Liver (tissue), 9 donors: ENCODE data around the gene ANO4. TPM values are rescaled to one million over a fixed set of nuclear protein-coding genes. Genes with fewer than 3 reads are reported as not detected.

Source experiments
- DNase-seq: peaks from one replicate; pipeline ENCODE4 v3.0.0-alpha.2; 2017; ENCODE audit warnings: low spot score
- H3K27ac ChIP-seq, 2 donors: one replicate each; pipeline ENCODE4 v1.7.0; 2013; ENCODE audit warnings: inconsistent platforms in 2 of 2, low read length in 2 of 2, control low read depth in 1 of 2, low read depth in 1 of 2, mild to moderate bottlenecking in 1 of 2
- H3K27me3 ChIP-seq, 4 donors: one replicate each; pipeline versions ENCODE4 v1.6.1 to v1.7.0; 2013; ENCODE audit warnings: low read length in 3 of 4, inconsistent platforms in 1 of 4, mild to moderate bottlenecking in 1 of 4, moderate library complexity in 1 of 4; ENCODE audit not compliant: control insufficient read depth in 4 of 4, insufficient read depth in 4 of 4
- H3K36me3 ChIP-seq, 4 donors: one replicate each; pipeline versions ENCODE4 v1.6.1 to v1.7.0; 2013; ENCODE audit warnings: low read length in 3 of 4, mild to moderate bottlenecking in 3 of 4, low read depth in 1 of 4, moderate library complexity in 1 of 4; ENCODE audit not compliant: control insufficient read depth in 4 of 4, insufficient read depth in 3 of 4
- H3K4me1 ChIP-seq, 4 donors: one replicate each; pipeline versions ENCODE4 v1.6.1 to v1.7.0; 2013; ENCODE audit warnings: low read length in 3 of 4, mild to moderate bottlenecking in 3 of 4, moderate library complexity in 1 of 4; ENCODE audit not compliant: control insufficient read depth in 4 of 4, insufficient read depth in 4 of 4
- H3K4me3 ChIP-seq, 3 donors: one replicate each; pipeline versions ENCODE4 v1.6.1 to v1.7.0; 2013; ENCODE audit warnings: low read length in 3 of 3, control low read depth in 1 of 3, low read depth in 1 of 3, mild to moderate bottlenecking in 1 of 3
- H3K9ac ChIP-seq, 2 donors: one replicate each; pipeline ENCODE4 v1.7.0; 2013; ENCODE audit warnings: low read length in 2 of 2, mild to moderate bottlenecking in 2 of 2, moderate library complexity in 2 of 2, control low read depth in 1 of 2, low read depth in 1 of 2
- H3K9me3 ChIP-seq, 4 donors: one replicate each; pipeline versions ENCODE4 v1.6.1 to v1.7.0; 2013; ENCODE audit warnings: low read length in 3 of 4; ENCODE audit not compliant: control insufficient read depth in 4 of 4
- CTCF ChIP-seq: fragments of 150-350 bp; IDR thresholded peaks from 2 replicates; pipeline ENCODE4 v1.5.1; 2017; ENCODE audit warnings: improper control_type of control experiment, low read depth, low read length; ENCODE audit not compliant: missing input control
- EGR1 ChIP-seq, 2 donors: IDR thresholded peaks; 2 replicates each; pipeline ENCODE4 v1.6.1; 2016 to 2018; ENCODE audit warnings: antibody characterized with exemption in 2 of 2, low read depth in 2 of 2
- FOXA1 ChIP-seq: IDR thresholded peaks from 2 replicates; pipeline ENCODE4 v1.6.1; 2016; ENCODE audit warnings: antibody characterized with exemption
- FOXA2 ChIP-seq: IDR thresholded peaks from 2 replicates; pipeline ENCODE4 v1.6.1; 2016; ENCODE audit warnings: antibody characterized with exemption
- GABPA ChIP-seq, 2 donors: IDR thresholded peaks in 1 of 2; conservative IDR thresholded peaks in 1 of 2; 2 replicates each; pipeline ENCODE4 v1.6.1; 2016; ENCODE audit warnings: antibody characterized with exemption in 2 of 2, mild to moderate bottlenecking in 1 of 2, moderate library complexity in 1 of 2
- HNF4A ChIP-seq, 2 donors: conservative IDR thresholded peaks; 2 replicates each; pipeline ENCODE4 v1.6.1; 2016; ENCODE audit warnings: antibody characterized with exemption in 2 of 2, mild to moderate bottlenecking in 2 of 2
- MAX ChIP-seq: IDR thresholded peaks from 2 replicates; pipeline ENCODE4 v1.6.1; 2016; ENCODE audit warnings: antibody characterized with exemption
- RAD21 ChIP-seq, 2 donors: IDR thresholded peaks; 2 replicates each; pipeline ENCODE4 v1.6.1; 2016; ENCODE audit warnings: antibody characterized with exemption in 2 of 2, mild to moderate bottlenecking in 2 of 2
- RXRA ChIP-seq, 2 donors: IDR thresholded peaks; 2 replicates each; pipeline ENCODE4 v1.6.1; 2017 to 2018; ENCODE audit warnings: antibody characterized with exemption in 2 of 2, mild to moderate bottlenecking in 1 of 2
- TAF1 ChIP-seq: conservative IDR thresholded peaks from 2 replicates; pipeline ENCODE4 v1.6.1; 2016; ENCODE audit warnings: antibody characterized with exemption, mild to moderate bottlenecking
- WGBS: extraction: QIAGEN DNeasy Blood & Tissue Kit; methylation state at CpG from one replicate; pipeline ENCODE4 v1.1.7; 2013; 5-methylcytosine and 5-hydroxymethylcytosine counted together
- polyA plus RNA-seq, 2 donors: library from polyadenylated mRNA; stranded (reverse) in 1 of 2; unstranded in 1 of 2; fragments of 200-250 nt in 1 of 2; fragments of >200 nt in 1 of 2; fragmentation: Nextera tagmentation in 1 of 2; extraction: Ambion mirVana in 1 of 2; gene quantifications; one replicate each; pipeline versions ENCODE4 v1.2.1 to v1.2.3, GENCODE V29; 2013 to 2015
- total RNA-seq, 2 donors: library from RNA; depleted of rRNA; stranded (reverse); fragments of >200 nt; gene quantifications; one replicate each; pipeline ENCODE4 v1.2.3, GENCODE V29; 2014
- TF ChIP-seq, protein P1 (sequence below): IDR thresholded peaks from 2 replicates; pipeline ENCODE4 v1.6.1; 2016; ENCODE audit warnings: antibody characterized with exemption, mild to moderate bottlenecking
- TF ChIP-seq, protein P2 (sequence below): IDR thresholded peaks from 2 replicates; pipeline ENCODE4 v1.6.1; 2016; ENCODE audit warnings: antibody characterized with exemption
- donor health status: healthy.
- donor health status: healthy.
- donor health status: healthy.
- donor health status: healthy.
- donor health status: healthy.

ANO4 gene
- total and polyA plus RNA-seq, 4 donors, result 0.08 to 2.2 (median 0.17) TPM; not detected in 1

DNA sequence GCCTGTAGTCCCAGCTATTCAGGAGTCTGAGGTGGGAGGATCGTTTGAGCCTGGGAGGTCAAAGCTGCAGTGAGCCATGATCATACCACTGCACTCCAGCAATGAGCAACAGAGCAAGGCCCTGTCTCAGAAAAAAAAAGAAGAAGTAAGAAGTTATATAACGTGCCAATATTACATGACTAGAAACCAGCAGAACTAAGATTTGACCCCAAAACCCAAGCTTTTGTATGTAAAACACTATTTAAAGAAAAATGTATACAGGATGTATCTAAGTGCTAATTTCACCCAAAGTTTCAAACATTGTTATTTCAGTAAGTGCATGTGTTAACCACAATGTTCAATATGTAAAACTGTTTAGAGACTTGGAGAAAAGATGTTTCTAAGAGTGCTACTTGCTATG, 320.8 kb downstream of the ANO4 start:
- no peaks in the 10 kb centered on the region for H3K4me1 ChIP-seq
- no peak for DNase-seq
- H3K27ac ChIP-seq, result no peak overlapping the region
- WGBS, result 69% methylated on average over 2 of the region's 2 CpGs
- H3K9ac ChIP-seq, result no peak overlapping the region
- peaks cover 0 to 3% (median 0%) of the 10 kb centered on the region in 4 donors for H3K27me3 ChIP-seq
- TF ChIP-seq, protein P1, sequence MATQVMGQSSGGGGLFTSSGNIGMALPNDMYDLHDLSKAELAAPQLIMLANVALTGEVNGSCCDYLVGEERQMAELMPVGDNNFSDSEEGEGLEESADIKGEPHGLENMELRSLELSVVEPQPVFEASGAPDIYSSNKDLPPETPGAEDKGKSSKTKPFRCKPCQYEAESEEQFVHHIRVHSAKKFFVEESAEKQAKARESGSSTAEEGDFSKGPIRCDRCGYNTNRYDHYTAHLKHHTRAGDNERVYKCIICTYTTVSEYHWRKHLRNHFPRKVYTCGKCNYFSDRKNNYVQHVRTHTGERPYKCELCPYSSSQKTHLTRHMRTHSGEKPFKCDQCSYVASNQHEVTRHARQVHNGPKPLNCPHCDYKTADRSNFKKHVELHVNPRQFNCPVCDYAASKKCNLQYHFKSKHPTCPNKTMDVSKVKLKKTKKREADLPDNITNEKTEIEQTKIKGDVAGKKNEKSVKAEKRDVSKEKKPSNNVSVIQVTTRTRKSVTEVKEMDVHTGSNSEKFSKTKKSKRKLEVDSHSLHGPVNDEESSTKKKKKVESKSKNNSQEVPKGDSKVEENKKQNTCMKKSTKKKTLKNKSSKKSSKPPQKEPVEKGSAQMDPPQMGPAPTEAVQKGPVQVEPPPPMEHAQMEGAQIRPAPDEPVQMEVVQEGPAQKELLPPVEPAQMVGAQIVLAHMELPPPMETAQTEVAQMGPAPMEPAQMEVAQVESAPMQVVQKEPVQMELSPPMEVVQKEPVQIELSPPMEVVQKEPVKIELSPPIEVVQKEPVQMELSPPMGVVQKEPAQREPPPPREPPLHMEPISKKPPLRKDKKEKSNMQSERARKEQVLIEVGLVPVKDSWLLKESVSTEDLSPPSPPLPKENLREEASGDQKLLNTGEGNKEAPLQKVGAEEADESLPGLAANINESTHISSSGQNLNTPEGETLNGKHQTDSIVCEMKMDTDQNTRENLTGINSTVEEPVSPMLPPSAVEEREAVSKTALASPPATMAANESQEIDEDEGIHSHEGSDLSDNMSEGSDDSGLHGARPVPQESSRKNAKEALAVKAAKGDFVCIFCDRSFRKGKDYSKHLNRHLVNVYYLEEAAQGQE, result no peak
- TF ChIP-seq RXRA (IDR thresholded peaks at IDR 0.05), result no peak
- TF ChIP-seq EGR1 (IDR thresholded peaks at IDR 0.05; ENCODE audit: low read depth in 2 of 2), result no peak
- no peak for TF ChIP-seq MAX
- TF ChIP-seq FOXA1, result no peak
- TF ChIP-seq, protein P2, sequence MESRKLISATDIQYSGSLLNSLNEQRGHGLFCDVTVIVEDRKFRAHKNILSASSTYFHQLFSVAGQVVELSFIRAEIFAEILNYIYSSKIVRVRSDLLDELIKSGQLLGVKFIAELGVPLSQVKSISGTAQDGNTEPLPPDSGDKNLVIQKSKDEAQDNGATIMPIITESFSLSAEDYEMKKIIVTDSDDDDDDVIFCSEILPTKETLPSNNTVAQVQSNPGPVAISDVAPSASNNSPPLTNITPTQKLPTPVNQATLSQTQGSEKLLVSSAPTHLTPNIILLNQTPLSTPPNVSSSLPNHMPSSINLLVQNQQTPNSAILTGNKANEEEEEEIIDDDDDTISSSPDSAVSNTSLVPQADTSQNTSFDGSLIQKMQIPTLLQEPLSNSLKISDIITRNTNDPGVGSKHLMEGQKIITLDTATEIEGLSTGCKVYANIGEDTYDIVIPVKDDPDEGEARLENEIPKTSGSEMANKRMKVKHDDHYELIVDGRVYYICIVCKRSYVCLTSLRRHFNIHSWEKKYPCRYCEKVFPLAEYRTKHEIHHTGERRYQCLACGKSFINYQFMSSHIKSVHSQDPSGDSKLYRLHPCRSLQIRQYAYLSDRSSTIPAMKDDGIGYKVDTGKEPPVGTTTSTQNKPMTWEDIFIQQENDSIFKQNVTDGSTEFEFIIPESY, result no peak
- TF ChIP-seq FOXA2, result no peak
- no peak for TF ChIP-seq GABPA (IDR thresholded peaks at IDR 0.05 in 1 of 2, conservative IDR thresholded peaks at IDR 0.05 in 1 of 2)
- TF ChIP-seq RAD21 (IDR thresholded peaks at IDR 0.05), result no peak
- TF ChIP-seq HNF4A (conservative IDR thresholded peaks at IDR 0.05), result no peak
- TF ChIP-seq TAF1, result no peak
- TF ChIP-seq CTCF, result no peak
- no peaks in the 10 kb centered on the region for H3K36me3 ChIP-seq
- H3K4me3 ChIP-seq, result no peak overlapping the region
- peaks cover 0 to 5% (median 2%) of the 10 kb centered on the region in 4 donors for H3K9me3 ChIP-seq

DNA sequence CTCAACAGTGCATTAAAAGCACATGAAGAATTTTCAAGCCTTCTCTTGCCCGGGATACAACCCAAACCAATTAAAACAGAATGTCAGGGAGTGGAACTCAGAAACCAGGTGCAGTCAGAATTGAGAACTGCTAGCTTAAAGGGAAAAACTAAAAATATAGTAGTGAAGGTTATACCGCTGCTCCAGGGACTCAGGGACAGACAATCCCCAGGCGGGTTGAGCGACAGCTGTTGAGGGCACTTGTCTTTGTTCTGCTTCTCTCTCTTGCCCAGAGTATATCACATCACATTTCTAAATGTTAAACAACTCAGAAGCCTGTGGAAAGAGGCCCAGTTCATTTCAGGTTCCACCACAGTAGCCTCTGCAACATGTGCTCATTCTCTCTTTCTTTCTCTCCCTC, 322.3 kb downstream of the ANO4 start:
- Histone ChIP-seq H3K4me1 (no peaks in the 10 kb centered on the region), H3K36me3 (no peaks in the 10 kb centered on the region), H3K27ac (no peak overlapping the region), H3K9ac (no peak overlapping the region), H3K4me3 (no peak overlapping the region), H3K27me3 (peaks cover 0 to 3% (median 0%) of the 10 kb centered on the region in 4 donors), H3K9me3 (peaks cover 0 to 9% (median 2%) of the 10 kb centered on the region in 4 donors)
- TF ChIP-seq GABPA (IDR thresholded peaks at IDR 0.05 in 1 of 2, conservative IDR thresholded peaks at IDR 0.05 in 1 of 2), result no peak
- no peak for TF ChIP-seq FOXA2
- 87% methylated on average over 4 of the region's 4 CpGs for WGBS
- DNase-seq, result no peak
